ENCODE results near the gene LRRC3C. TPM values are rescaled to one million over a fixed set of nuclear protein-coding genes. Genes with fewer than 3 reads are reported as not detected.

The LRRC3C gene
- total RNA-seq, 1 donor from 2014 or later, result not detected

- peaks cover 0 to 36% of the 10 kb centered on the region in 2 donors for H3K36me3 ChIP-seq
- H3K4me1 ChIP-seq, result peaks cover 41% of the 10 kb centered on the region
- H3K27ac ChIP-seq, result no peak overlapping the region
- intact Hi-C loops (cut with DNase I), result no loop called here
- H3K4me3 ChIP-seq, result no peak overlapping the region
- TF ChIP-seq POLR2AphosphoS5 (IDR thresholded peaks at IDR 0.05; ENCODE audit: insufficient read depth in 1 of 2, low read depth in 1 of 2) (no peak), CTCF (IDR thresholded peaks at IDR 0.05) (no peak), POLR2A (IDR thresholded peaks at IDR 0.05) (no peak)
- H3K27me3 ChIP-seq, result no peaks in the 10 kb centered on the region
- H3K9me3 ChIP-seq, result no peaks in the 10 kb centered on the region
- DNase-seq (ENCODE audit: extremely low spot score in 2 of 2), result no peak
Measured at GRCh38 chr17:39923836-39924690, 3.5 kb upstream of the LRRC3C start.

GRCh38 chr17:39924691-39925055, 2.9 kb upstream of the LRRC3C start:
- H3K9me3 ChIP-seq, result no peaks in the 10 kb centered on the region
- H3K27ac ChIP-seq, result no peak overlapping the region
- intact Hi-C loops (cut with DNase I), result no loop called here
- no peak overlapping the region for H3K4me3 ChIP-seq
- H3K36me3 ChIP-seq, result peaks cover 0 to 36% of the 10 kb centered on the region in 2 donors
- no peak for TF ChIP-seq POLR2A (IDR thresholded peaks at IDR 0.05)
- TF ChIP-seq POLR2AphosphoS5 (IDR thresholded peaks at IDR 0.05; ENCODE audit: insufficient read depth in 1 of 2, low read depth in 1 of 2), result no peak
- no peak for TF ChIP-seq CTCF (IDR thresholded peaks at IDR 0.05)
- no peaks in the 10 kb centered on the region for H3K27me3 ChIP-seq
- peaks cover 47% of the 10 kb centered on the region for H3K4me1 ChIP-seq
- no peak for DNase-seq (ENCODE audit: extremely low spot score in 2 of 2)

DNA sequence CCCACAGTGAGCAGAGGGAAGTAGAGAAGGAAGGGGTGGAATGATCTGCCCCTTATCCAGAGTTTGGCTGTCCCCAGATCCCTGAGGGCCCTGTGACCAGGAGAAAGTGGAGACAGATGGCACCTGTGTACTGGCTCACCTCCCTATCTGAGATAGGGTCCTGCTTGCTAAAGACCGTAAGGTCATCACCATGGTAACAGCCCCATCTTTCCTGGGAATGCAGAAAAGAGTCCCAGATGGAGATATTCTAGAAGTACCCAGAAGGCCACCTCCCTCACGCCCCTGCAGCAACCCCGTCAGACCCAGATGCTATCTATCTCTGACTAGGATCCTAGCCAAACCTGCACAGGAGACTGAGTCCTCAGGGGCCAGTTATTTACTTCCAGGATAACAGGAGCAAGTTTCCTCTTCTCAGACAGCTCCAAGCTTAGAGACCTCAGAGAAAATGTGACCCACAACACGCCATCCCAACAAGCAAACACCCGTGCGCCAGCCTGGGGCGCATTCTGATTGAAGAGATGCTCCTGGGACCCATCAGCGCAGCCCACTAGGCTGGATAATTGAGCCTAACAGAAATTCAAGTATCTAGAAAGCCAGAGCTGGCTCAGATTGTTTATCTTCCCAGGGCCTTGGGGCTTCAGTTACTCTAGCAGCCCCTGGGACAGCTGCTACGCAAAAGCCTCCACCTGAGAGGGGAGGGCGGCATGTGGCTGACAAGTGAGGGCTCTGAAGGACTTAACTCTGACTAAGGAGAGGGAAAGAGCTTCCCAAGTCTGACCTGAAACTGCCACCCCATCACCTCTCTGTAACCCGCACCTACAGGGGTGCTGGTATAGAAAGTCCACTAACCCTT, 2.0 kb upstream of the LRRC3C start:
- Histone ChIP-seq H3K9me3 (no peaks in the 10 kb centered on the region), H3K4me3 (peak overlapping the region in 1 of 2 donors; percentile 89), H3K27me3 (no peaks in the 10 kb centered on the region), H3K36me3 (peaks cover 0 to 33% of the 10 kb centered on the region in 2 donors), H3K27ac (no peak overlapping the region), H3K4me1 (peaks cover 47% of the 10 kb centered on the region)
- intact Hi-C loops (cut with DNase I), result no loop called here
- no peak for DNase-seq (ENCODE audit: extremely low spot score in 2 of 2)
- TF ChIP-seq POLR2AphosphoS5 (IDR thresholded peaks at IDR 0.05; ENCODE audit: insufficient read depth in 1 of 2, low read depth in 1 of 2), result no peak
- no peak for TF ChIP-seq POLR2A (IDR thresholded peaks at IDR 0.05)
- no peak for TF ChIP-seq CTCF (IDR thresholded peaks at IDR 0.05)

- Histone ChIP-seq H3K4me3 (peak overlapping the region; percentile 89 to 91), H3K27me3 (no peaks in the 10 kb centered on the region), H3K36me3 (peaks cover 0 to 27% of the 10 kb centered on the region in 2 donors), H3K27ac (no peak overlapping the region), H3K4me1 (peaks cover 47% of the 10 kb centered on the region), H3K9me3 (no peaks in the 10 kb centered on the region)
- no peak for DNase-seq (ENCODE audit: extremely low spot score in 2 of 2)
- TF ChIP-seq POLR2A (IDR thresholded peaks at IDR 0.05), result no peak
- no peak for TF ChIP-seq POLR2AphosphoS5 (IDR thresholded peaks at IDR 0.05; ENCODE audit: insufficient read depth in 1 of 2, low read depth in 1 of 2)
- TF ChIP-seq CTCF (IDR thresholded peaks at IDR 0.05), result no peak
- intact Hi-C loops (cut with DNase I), result no loop called here
Measured at GRCh38 chr17:39926135-39926587, 1.4 kb upstream of the LRRC3C start.

All from vagina (tissue), 2 donors.